Peyer's patch (tissue), 4 donors: ENCODE measurements around the gene PRRT2. TPM values are rescaled to one million over a fixed set of nuclear protein-coding genes. Genes with fewer than 3 reads are reported as not detected.

Experiments
- DNase-seq, 3 donors: peaks; one replicate each; pipeline ENCODE4 v3.0.0-alpha.2; 2017 to 2019
- H3K27ac ChIP-seq, 4 donors: fragments of 200-600 bp; sonication (generic); one replicate each; pipeline ENCODE4 v1.5.1; 2016 to 2019
- H3K27me3 ChIP-seq, 2 donors: fragments of 200-600 bp; sonication (generic); one replicate each; pipeline ENCODE4 v1.5.1; 2019
- H3K36me3 ChIP-seq, 3 donors: fragments of 200-600 bp; sonication (generic); one replicate each; pipeline ENCODE4 v1.5.1; 2016 to 2019
- H3K4me1 ChIP-seq, 4 donors: fragments of 200-600 bp; sonication (generic); one replicate each; pipeline ENCODE4 v1.5.1; 2016 to 2019
- H3K4me3 ChIP-seq, 4 donors: fragments of 200-600 bp; sonication (generic); 1 replicate in 3 of 4; 2 replicates in 1 of 4; pipeline ENCODE4 v1.5.1; 2016 to 2019; ENCODE audit warnings: mild to moderate bottlenecking in 1 of 4
- H3K9me3 ChIP-seq, 4 donors: fragments of 200-600 bp; sonication (generic); one replicate each; pipeline ENCODE4 v1.5.1; 2016 to 2019; ENCODE audit warnings: mild to moderate bottlenecking in 1 of 4
- CTCF ChIP-seq, 6 experiments: fragments of 450-650 bp in 4 of 6; fragments of 200-600 bp in 2 of 6; sonication (generic) in 1 of 6; IDR thresholded peaks; one replicate each; pipeline ENCODE4 v1.5.1; 2017 to 2019; ENCODE audit warnings: antibody characterized with exemption in 6 of 6, mild to moderate bottlenecking in 3 of 6, moderate library complexity in 1 of 6
- POLR2A ChIP-seq, 2 donors: fragments of 450-650 bp; IDR thresholded peaks; one replicate each; pipeline ENCODE4 v1.5.1; 2017; ENCODE audit warnings: antibody characterized with exemption in 2 of 2, mild to moderate bottlenecking in 2 of 2, moderate library complexity in 2 of 2
- total RNA-seq, 4 donors: library from RNA; depleted of rRNA; stranded (reverse); fragments of >200 nt; gene quantifications; one replicate each; pipeline ENCODE4 v1.1.0, GENCODE V29; 2016

Gene PRRT2
- total RNA-seq, 4 donors from 2014 or later = 0.95 to 3.3 (median 2.5) TPM; not detected in 1

- TF ChIP-seq POLR2A (IDR thresholded peaks at IDR 0.05) (no peak), CTCF (IDR thresholded peaks at IDR 0.05) (no peak)
- H3K27me3 ChIP-seq = no peaks in the 10 kb centered on the region
- H3K4me3 ChIP-seq = peak overlapping the region in 3 of 4 donors; percentile 51 to 62 (median 53)
- DNase-seq = no peak
- H3K27ac ChIP-seq = peak overlapping the region; percentile 63 to 98 (median 86)
- peaks cover 0 to 15% (median 0%) of the 10 kb centered on the region in 3 donors for H3K36me3 ChIP-seq
- peaks cover 4 to 69% (median 35%) of the 10 kb centered on the region in 4 donors for H3K4me1 ChIP-seq
- no peaks in the 10 kb centered on the region for H3K9me3 ChIP-seq
These were observed 1.3 kb upstream of the PRRT2 start for GRCh38 chr16:29810699-29811169.

GRCh38 chr16:29811170-29811895, 660 bp upstream of the PRRT2 start:
- Histone ChIP-seq H3K4me1 (peaks cover 4 to 69% (median 35%) of the 10 kb centered on the region in 4 donors), H3K4me3 (peak overlapping the region; percentile 30 to 62 (median 52)), H3K9me3 (no peaks in the 10 kb centered on the region), H3K27ac (peak overlapping the region; percentile 63 to 98 (median 86)), H3K27me3 (no peaks in the 10 kb centered on the region), H3K36me3 (peaks cover 0 to 15% (median 0%) of the 10 kb centered on the region in 3 donors)
- DNase-seq = peak; percentile 81 to 96 (median 95)
- TF ChIP-seq POLR2A (IDR thresholded peaks at IDR 0.05) (peak in 1 of 2 donors; percentile 23), CTCF (IDR thresholded peaks at IDR 0.05) (no peak)

- DNase-seq = no peak
- H3K27me3 ChIP-seq = no peaks in the 10 kb centered on the region
- H3K36me3 ChIP-seq = peaks cover 0 to 15% (median 0%) of the 10 kb centered on the region in 3 donors
- peak overlapping the region; percentile 63 to 98 (median 86) for H3K27ac ChIP-seq
- peaks cover 4 to 82% (median 39%) of the 10 kb centered on the region in 4 donors for H3K4me1 ChIP-seq
- TF ChIP-seq POLR2A (IDR thresholded peaks at IDR 0.05) (no peak), CTCF (IDR thresholded peaks at IDR 0.05) (no peak)
- H3K4me3 ChIP-seq = peak overlapping the region in 2 of 4 donors; percentile 51 to 53
- no peaks in the 10 kb centered on the region for H3K9me3 ChIP-seq
These were observed 1.0 kb downstream of the PRRT2 start for GRCh38 chr16:29812754-29813643.

GRCh38 chr16:29813644-29814562, 1.9 kb downstream of the PRRT2 start:
- Histone ChIP-seq H3K27ac (no peak overlapping the region), H3K36me3 (peaks cover 0 to 17% (median 0%) of the 10 kb centered on the region in 3 donors)

More at GRCh38 chr16:29813644-29814562, 1.9 kb downstream of the PRRT2 start:
- DNase-seq = no peak
- H3K4me1 ChIP-seq = peaks cover 3 to 82% (median 30%) of the 10 kb centered on the region in 4 donors
- no peaks in the 10 kb centered on the region for H3K27me3 ChIP-seq
- TF ChIP-seq POLR2A (IDR thresholded peaks at IDR 0.05) (no peak), CTCF (IDR thresholded peaks at IDR 0.05) (no peak)
- H3K9me3 ChIP-seq = no peaks in the 10 kb centered on the region
- H3K4me3 ChIP-seq = no peak overlapping the region
